ENCODE data around the gene MAOA. TPM values are rescaled to one million over a fixed set of nuclear protein-coding genes. Genes with fewer than 3 reads are reported as not detected.

Gene MAOA
- total RNA-seq (0.05 TPM in 1 of 2 replicates, not detected in the other), polyA plus RNA-seq (not detected in 2 replicates), polyA minus RNA-seq (not detected in 2 replicates)
- total RNA-seq (2013), result 0.12 TPM

GRCh38 chrX:43656005-43656494 is at the start of gene MAOA:
MAOA (plus strand) TSS chrX:43656299; CDS start chrX:43656342, 43 bp downstream.
- intact Hi-C loops (cut with micrococcal nuclease), result no loop called here

GRCh38 chrX:43612400-43612799 is 43.7 kb upstream of the MAOA start:
- Mint-ChIP-seq H3K27ac (no peak overlapping the region), H3K4me3 (no peak overlapping the region), H3K9me3 (ENCODE audit: insufficient read depth) (no peaks in the 10 kb centered on the region), H3K4me1 (no peaks in the 10 kb centered on the region), H3K27me3 (peaks cover 16% of the 10 kb centered on the region)
- H3K36me3 ChIP-seq (replicated peaks in 1 of 2; ENCODE audit: control extremely low read depth in 1 of 2, control insufficient read depth in 1 of 2, extremely low read depth in 1 of 2, insufficient read depth in 2 of 2, low read length in 1 of 2), result no peaks in the 10 kb centered on the region
- H3K27me3 ChIP-seq (replicated peaks in 1 of 4; ENCODE audit: control extremely low read depth in 1 of 4, control insufficient read depth in 3 of 4, insufficient read depth in 4 of 4, low read length in 3 of 4), result peaks cover 0 to 11% (median 3%) of the 10 kb centered on the region in 4 experiments
- no peaks in the 10 kb centered on the region for H3K9me3 ChIP-seq (ENCODE audit: control extremely low read depth in 1 of 3, control insufficient read depth in 2 of 3, insufficient read depth in 1 of 3, low read length in 2 of 3)
- no peaks in the 10 kb centered on the region for H3K79me2 ChIP-seq (ENCODE audit: control insufficient read depth, insufficient read depth, low read length)
- no peak overlapping the region for H2AFZ ChIP-seq (ENCODE audit: insufficient read depth, low read depth, low read length, poor library complexity, severe bottlenecking)
- no peak overlapping the region for H3K27ac ChIP-seq (ENCODE audit: low read length in 2 of 2)
- ChIA-PET POLR2A (no interaction called here), CTCF (no interaction called here)
- no peak overlapping the region for H3K4me3 ChIP-seq (ENCODE audit: control extremely low read depth in 1 of 5, extremely low read depth in 1 of 5, insufficient read depth in 1 of 5, low read depth in 2 of 5, low read length in 4 of 5)
- DNase-seq (no peak), ATAC-seq (ENCODE audit: low read depth) (no peak)
- TF ChIP-seq EZH2 (IDR thresholded peaks at IDR 0.05; ENCODE audit: borderline replicate concordance, insufficient read depth, low read depth, low read length, poor library complexity, severe bottlenecking) (no peak), CTCF (IDR thresholded peaks at IDR 0.05) (no peak)
- no peaks in the 10 kb centered on the region for H4K20me1 ChIP-seq (ENCODE audit: control insufficient read depth, insufficient read depth, low read length, poor library complexity, severe bottlenecking)
- H3K4me1 ChIP-seq (ENCODE audit: control insufficient read depth in 2 of 2, insufficient read depth in 2 of 2, low read length in 2 of 2), result no peaks in the 10 kb centered on the region
- H3K9ac ChIP-seq (ENCODE audit: low read length), result no peak overlapping the region
- no peak overlapping the region for H3K4me2 ChIP-seq (replicated peaks; ENCODE audit: low read depth, low read length, poor library complexity, severe bottlenecking)
- intact Hi-C loops (cut with micrococcal nuclease), result no loop called here

More at GRCh38 chrX:43656005-43656494, at the start of gene MAOA:
- peak within 1 kb of the TSS; percentile 61 for H3K27ac Mint-ChIP-seq
- no peaks in the 10 kb centered on the region for H3K36me3 ChIP-seq (replicated peaks in 1 of 2; ENCODE audit: control extremely low read depth in 1 of 2, control insufficient read depth in 1 of 2, extremely low read depth in 1 of 2, insufficient read depth in 2 of 2, low read length in 1 of 2)
- ATAC-seq (ENCODE audit: low read depth) (no peak), DNase-seq (no peak)
- H3K9me3 Mint-ChIP-seq (ENCODE audit: insufficient read depth), result no peaks in the 10 kb centered on the region
- no peaks in the 10 kb centered on the region for H4K20me1 ChIP-seq (ENCODE audit: control insufficient read depth, insufficient read depth, low read length, poor library complexity, severe bottlenecking)
- H3K27me3 ChIP-seq (replicated peaks in 1 of 4; ENCODE audit: control extremely low read depth in 1 of 4, control insufficient read depth in 3 of 4, insufficient read depth in 4 of 4, low read length in 3 of 4), result peaks cover 0 to 16% (median 6%) of the 10 kb centered on the region in 4 experiments
- H3K4me3 Mint-ChIP-seq, result peak within 1 kb of the TSS; percentile 95
- POLR2A ChIA-PET, result no interaction called here
- H3K9me3 ChIP-seq (ENCODE audit: control extremely low read depth in 1 of 3, control insufficient read depth in 2 of 3, insufficient read depth in 1 of 3, low read length in 2 of 3), result peaks cover 0 to 16% (median 0%) of the 10 kb centered on the region in 3 donors
- no peaks in the 10 kb centered on the region for H3K79me2 ChIP-seq (ENCODE audit: control insufficient read depth, insufficient read depth, low read length)
- 13% methylated on average over 12 of the region's 29 CpGs for WGBS (ENCODE audit: insufficient coverage)
- no peak within 1 kb of the TSS for H3K27ac ChIP-seq (ENCODE audit: low read length in 2 of 2)
- H3K9ac ChIP-seq (ENCODE audit: low read length), result peak within 1 kb of the TSS; percentile 70
- CTCF ChIA-PET, result no interaction called here
- peaks cover 3% of the 10 kb centered on the region for H3K27me3 Mint-ChIP-seq
- H3K4me3 ChIP-seq (ENCODE audit: control extremely low read depth in 1 of 5, extremely low read depth in 1 of 5, insufficient read depth in 1 of 5, low read depth in 2 of 5, low read length in 4 of 5), result peak within 1 kb of the TSS; percentile 30 to 68 (median 59)
- peaks cover 11% of the 10 kb centered on the region for H3K4me1 Mint-ChIP-seq
- peaks cover 7 to 12% of the 10 kb centered on the region in 2 donors for H3K4me1 ChIP-seq (ENCODE audit: control insufficient read depth in 2 of 2, insufficient read depth in 2 of 2, low read length in 2 of 2)
- peak within 1 kb of the TSS; percentile 90 for H3K4me2 ChIP-seq (replicated peaks; ENCODE audit: low read depth, low read length, poor library complexity, severe bottlenecking)
- peak within 1 kb of the TSS; percentile 89 for H2AFZ ChIP-seq (ENCODE audit: insufficient read depth, low read depth, low read length, poor library complexity, severe bottlenecking)
- TF ChIP-seq EZH2 (IDR thresholded peaks at IDR 0.05; ENCODE audit: borderline replicate concordance, insufficient read depth, low read depth, low read length, poor library complexity, severe bottlenecking) (no peak), CTCF (IDR thresholded peaks at IDR 0.05) (no peak)
